Measurements from ENCODE around the gene SYT2.
"Not testable (repeated sequence)": the region's sequence is repeated elsewhere in the genome, so short reads cannot be mapped to it uniquely, and the experiment has no call there.

GRCh38 chr1:202627036-202627435, 83.2 kb downstream of the SYT2 start:
- not testable (repeated sequence) for TF ChIP-seq CTCF, POLR2A (IDR thresholded peaks at IDR 0.05)
